HG03175 (cell line): ENCODE results near the gene SIN3A.
"Not testable (repeated sequence)": the region's sequence is repeated elsewhere in the genome, so short reads cannot be mapped to it uniquely, and the experiment has no call there.

ENCODE experiments used
- ATAC-seq: cut with Tn5 transposase; IDR thresholded peaks from one replicate; pipeline ENCODE4 v1.9.1; 2021; ENCODE audit warnings: mild to moderate bottlenecking, moderate library complexity; ENCODE audit not compliant: unreplicated experiment

SIN3A gene

DNA sequence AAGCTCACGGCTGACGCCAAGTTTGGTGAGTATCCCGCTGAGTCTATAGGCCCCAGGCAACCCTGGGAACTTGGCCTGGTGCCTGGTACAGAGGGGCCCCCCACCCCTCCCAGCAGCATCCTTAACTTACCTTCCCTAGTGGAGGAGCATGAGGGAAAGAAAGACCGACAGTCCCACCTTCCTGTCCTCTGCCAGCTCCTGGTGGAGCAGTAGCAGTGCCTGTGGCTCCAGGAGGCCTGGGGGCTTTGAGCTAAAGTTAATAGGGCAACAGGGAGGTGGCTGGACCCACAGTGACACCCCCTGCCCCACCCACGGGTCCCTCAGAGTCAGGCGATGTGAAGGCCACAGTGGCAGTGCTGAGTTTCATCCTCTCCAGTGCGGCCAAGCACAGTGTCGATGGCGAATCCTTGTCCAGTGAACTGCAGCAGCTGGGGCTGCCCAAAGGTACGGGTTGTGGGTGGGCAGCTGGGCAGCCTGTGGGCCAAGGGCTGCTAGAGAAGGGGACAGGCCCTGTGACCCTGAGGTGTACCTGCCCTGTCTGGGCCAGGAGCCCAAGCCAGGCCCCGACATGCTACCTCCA lies 112.7 kb downstream of the SIN3A start:
- no peak for ATAC-seq

- ATAC-seq = peak; percentile 69
Observed at GRCh38 chr15:75335705-75336355, 115.7 kb downstream of the SIN3A start, which contains the start of gene COMMD4. COMMD4 (plus strand) TSS chr15:75336063; CDS start chr15:75336090, 27 bp downstream.

- ATAC-seq = no peak
Observed at GRCh38 chr15:75335313-75335704, 116.2 kb downstream of the SIN3A start.

DNA sequence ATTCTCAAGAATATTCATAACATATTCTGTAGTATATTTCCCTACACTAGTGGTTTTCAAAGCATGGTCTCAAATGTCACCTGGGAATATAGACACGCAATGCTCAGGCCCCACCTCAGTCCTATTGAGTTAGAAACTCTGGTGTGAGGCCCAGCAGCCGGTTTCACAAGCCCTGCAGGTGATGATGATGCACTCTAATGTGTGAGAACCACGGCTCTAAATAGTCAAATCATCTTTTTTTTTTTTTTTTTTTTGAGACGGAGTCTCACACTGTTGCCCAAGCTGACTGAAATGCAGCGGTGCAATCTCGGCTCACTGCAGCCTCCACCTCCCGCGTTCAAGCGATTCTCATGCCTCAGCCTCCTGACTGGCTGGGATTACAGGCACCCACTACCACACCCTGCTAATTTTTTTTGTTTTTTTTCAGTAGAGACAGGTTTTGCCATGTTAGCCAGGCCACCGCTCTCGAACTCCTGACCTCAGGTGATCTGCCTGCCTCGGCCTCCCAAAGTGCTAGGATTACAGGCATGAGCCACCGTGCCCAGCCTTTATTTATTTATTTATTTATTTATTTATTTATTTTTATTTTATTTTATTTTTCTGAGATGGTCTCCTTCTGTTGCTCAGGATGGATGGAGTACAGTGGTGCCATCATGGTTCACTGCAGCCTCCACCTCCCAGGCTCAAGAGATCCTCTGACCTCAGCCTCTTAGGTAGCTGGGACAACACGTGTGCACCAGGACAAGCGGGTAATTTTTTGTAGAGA lies 117.7 kb downstream of the SIN3A start:
- ATAC-seq = peak; percentile 59

- not testable (repeated sequence) for ATAC-seq
Observed at GRCh38 chr15:75332093-75332492, 119.4 kb downstream of the SIN3A start.

GRCh38 chr15:75329571-75329970 lies 121.9 kb downstream of the SIN3A start:
- ATAC-seq = no peak

GRCh38 chr15:75328493-75329314 lies 122.8 kb downstream of the SIN3A start:
- no peak for ATAC-seq

DNA sequence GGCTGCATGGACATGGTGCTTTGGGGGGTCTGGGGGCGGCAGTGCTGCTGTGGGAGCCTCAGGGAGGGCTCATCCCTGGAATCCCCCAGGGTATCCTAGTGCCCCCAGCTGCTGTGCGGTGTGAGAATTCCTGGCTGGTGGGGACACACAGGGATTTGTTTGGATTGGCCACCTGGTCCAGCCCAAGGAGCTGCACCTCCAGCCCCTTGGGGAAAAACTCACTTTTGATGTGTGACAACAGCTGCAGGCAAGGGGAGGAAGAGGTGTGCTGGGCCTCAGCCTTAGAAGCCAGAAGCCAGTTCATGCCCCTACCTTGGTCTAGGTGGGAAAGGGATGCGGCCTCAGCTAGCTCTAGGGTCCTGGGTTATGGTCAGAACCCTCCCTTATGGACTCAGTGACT lies 124.0 kb downstream of the SIN3A start:
- no peak for ATAC-seq

- no peak for ATAC-seq
Observed at GRCh38 chr15:75327005-75327404, 124.5 kb downstream of the SIN3A start.

DNA sequence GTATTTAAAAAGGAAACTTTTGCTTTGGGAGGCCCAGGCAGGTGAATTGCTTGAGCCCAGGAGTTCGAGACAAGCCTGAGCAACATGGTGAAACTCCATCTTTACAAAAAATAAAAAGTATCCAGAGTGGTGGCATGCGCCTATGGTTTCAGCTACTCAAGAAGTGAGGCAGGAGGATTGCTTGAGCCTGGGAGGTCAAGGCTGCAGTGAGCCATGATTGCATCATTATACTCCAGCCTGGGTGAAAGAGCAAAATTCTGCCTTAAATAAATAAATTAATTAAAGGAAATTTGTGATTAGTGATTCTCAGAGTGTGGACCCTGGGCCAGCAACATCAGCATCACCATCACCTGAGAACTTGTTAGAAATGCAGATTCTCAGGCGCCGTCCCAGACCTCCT lies 125.6 kb downstream of the SIN3A start:
- no peak for ATAC-seq

DNA sequence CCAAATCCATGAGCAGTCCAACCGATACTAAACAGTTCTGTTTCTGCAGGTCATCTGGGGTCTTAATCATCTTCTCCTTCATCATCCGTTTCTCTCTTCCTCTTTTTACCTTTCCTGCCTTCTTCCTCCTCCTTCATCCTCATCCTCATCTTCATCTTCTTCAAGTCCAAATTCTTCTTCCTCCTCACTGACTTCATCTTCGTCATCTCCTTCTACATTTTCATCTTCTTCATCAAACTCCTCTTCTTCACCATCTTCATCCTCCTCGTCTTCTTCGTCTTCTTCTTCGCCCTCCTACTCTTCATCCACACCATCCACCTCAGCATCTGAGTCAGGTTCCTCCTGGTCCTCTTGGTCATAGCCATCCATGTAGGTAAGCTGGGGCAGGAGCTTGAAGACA lies 129.8 kb downstream of the SIN3A start:
- no peak for ATAC-seq
